WI38 (cell line): ENCODE results near the gene HOXA10.

ENCODE experiments used
- H3K4me3 ChIP-seq: 2 replicates; pipeline ENCODE4 v1.5.1; 2011; ENCODE audit warnings: low read depth, mild to moderate bottlenecking, control low read depth, low read length
- TF ChIP-seq, protein P1 (sequence below): IDR thresholded peaks from 2 replicates; pipeline ENCODE4 v1.5.1; 2012; ENCODE audit warnings: low read depth, mild to moderate bottlenecking, control low read depth, low read length

The HOXA10 gene

DNA sequence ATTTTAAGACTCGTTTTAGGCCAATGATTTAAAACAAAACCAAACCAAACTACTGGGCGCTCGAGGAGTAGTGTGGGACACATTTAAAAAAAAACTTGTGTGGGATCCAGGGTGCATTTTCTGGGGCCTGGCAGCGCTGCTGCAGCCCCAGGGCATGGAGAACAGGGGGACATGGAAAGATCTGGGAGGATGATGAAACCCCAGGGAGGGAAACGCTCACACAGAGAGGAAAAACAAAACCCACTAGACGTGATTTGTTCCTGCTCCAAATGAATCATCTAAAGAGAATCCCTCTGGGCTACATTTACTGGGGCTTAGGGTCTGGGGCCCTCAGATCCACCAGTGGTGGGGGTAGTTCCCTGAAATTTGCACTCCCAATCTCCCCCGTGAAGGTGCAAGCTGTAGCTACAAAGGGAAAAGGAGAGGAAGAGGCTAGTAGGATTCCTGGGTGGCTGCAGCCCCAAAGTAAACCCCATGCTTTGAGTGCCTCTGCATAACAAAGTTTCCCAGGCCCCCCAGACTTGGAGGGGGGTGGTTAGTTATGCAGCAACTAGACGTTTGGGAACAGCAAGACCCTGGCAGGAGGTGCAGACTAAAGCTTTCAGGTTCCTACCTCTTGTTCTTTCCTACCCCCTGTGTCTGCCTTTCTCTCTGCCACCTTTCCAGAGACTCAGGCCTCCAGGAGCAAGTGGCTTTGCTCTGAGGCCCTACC is 40.3 kb upstream of the HOXA10 start:
- no peak overlapping the region for H3K4me3 ChIP-seq
- TF ChIP-seq, protein P1, sequence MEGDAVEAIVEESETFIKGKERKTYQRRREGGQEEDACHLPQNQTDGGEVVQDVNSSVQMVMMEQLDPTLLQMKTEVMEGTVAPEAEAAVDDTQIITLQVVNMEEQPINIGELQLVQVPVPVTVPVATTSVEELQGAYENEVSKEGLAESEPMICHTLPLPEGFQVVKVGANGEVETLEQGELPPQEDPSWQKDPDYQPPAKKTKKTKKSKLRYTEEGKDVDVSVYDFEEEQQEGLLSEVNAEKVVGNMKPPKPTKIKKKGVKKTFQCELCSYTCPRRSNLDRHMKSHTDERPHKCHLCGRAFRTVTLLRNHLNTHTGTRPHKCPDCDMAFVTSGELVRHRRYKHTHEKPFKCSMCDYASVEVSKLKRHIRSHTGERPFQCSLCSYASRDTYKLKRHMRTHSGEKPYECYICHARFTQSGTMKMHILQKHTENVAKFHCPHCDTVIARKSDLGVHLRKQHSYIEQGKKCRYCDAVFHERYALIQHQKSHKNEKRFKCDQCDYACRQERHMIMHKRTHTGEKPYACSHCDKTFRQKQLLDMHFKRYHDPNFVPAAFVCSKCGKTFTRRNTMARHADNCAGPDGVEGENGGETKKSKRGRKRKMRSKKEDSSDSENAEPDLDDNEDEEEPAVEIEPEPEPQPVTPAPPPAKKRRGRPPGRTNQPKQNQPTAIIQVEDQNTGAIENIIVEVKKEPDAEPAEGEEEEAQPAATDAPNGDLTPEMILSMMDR = no peak

DNA sequence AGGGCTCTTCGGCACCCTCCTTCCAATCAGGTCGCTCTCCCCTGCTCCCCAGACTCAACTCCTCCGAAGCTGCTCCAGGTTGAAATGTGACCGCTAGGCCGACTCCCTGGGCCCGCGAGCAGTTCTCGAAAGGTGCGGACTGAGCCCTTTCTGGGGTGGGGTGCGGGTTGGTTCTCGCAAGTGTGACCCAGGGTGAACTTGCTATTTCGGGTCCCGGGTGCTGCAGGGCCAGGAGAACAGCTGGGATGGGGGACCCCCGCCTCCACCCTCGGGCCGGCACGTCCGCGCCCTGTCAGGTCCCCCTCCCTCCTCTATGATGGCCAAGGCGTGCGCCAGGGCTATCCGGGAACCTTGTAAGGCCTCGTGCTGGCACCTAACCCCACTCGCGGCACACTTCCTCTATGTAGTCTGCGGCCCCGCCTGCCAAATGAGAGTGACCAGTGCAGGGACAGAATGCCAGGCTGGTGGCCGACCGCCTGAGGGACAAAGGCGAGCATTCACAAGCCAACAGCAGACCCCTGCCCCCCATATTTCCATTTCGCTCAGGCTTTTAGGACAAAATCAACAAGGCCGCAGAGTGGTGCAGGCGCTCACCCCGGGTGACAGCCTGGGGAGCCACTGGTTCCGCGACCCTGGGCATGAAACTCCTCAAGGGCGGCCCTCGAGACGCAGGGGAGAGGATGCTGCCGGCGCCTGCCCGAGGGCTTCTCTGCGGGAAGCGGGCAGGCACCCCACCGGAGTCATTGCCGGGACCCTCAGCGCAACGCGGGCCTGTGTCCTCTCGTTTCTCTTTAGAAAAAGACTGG is 39.5 kb upstream of the HOXA10 start:
- TF ChIP-seq, protein P1 = no peak

DNA sequence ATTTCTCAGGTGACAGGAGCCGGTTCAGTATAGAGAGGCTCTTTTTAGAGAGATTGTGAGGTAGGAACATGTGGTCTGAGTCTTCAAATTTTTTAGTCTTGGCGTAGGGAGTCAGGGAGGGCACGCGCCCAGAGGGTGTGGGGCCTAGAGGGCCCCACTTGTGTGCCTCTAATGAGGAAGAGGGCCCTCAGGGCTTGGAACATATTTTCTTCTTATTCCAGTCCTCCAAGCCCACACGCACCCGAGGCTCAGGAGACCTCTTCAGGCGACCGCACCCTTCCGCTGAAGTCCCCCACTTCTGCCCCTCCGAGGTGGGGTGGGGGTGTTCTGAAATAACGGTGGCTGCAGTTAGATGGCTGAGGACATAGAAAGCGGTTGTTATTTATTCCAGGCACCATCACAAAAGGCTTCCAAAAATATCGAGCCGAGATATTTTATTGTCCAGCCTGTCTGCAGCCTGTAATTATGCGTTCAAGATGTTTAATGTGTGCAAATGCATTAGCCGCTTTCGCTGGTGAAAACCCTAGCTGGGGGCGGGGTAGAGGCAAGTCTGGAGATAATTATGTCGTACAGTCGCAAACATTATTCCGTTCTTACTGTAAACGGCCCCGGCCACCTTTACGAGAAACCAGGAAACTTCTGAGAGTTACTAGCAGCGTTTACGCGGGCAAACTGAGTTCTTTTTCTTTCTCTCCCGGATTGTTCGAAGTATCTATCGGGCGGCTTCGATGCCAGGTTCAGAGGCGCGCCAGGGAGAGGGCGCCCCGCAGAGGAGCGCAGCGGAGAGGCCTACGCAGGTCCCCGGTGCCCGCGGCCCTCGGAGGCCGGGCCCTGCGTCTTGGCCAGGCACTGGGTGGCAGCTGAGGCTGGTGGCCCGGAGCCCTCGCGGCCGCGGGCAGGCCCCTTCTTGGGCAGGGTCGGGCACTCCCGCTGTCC is 38.6 kb upstream of the HOXA10 start:
- TF ChIP-seq, protein P1 = no peak
- no peak overlapping the region for H3K4me3 ChIP-seq

More for the DNA sequence above, 39.5 kb upstream of the HOXA10 start:
- no peak overlapping the region for H3K4me3 ChIP-seq

DNA sequence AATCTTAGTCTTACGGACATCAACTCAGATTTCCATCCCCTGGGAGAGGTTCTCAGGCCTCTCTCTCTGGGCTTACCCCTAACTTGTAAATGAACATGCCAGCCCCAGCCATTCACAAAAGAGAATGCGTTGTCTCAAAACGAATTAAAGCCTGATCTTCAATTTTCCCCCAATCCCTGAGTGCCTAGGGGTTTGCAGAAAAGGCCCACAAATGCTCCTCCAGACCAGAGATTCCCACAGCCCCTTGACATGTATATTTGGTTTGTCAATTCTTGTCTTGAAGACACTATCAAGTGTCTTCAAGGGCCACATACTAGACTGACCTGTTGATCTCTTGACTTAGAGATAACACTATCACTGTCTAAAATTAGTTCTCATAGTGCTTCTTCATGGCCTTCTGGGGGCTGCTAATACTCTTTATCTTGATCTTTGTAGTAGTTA is 37.7 kb upstream of the HOXA10 start:
- no peak overlapping the region for H3K4me3 ChIP-seq
- TF ChIP-seq, protein P1 = no peak

DNA sequence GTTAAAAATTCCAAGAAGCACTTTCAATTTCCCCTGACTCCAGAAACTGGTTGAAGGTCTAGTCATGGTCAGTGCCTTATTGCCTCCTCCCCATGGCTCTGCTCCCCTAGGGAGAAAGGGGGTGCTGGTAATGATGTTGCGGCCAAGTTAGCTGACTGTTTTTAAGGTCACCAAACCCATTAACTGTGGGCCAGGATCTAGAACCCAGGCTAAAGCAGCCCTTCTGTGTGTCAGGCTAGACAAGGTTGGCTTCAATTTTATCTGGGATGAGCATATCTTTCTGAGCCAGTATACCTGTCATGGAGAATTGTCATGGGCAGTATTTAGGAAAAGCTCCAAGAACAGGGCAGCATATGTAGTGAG is 36.9 kb upstream of the HOXA10 start:
- TF ChIP-seq, protein P1 = no peak
- no peak overlapping the region for H3K4me3 ChIP-seq

- H3K4me3 ChIP-seq = peak overlapping the region; percentile 30
Observed at GRCh38 chr7:27210441-27211083, 36.4 kb upstream of the HOXA10 start.

More at GRCh38 chr7:27210441-27211083, 36.4 kb upstream of the HOXA10 start:
- TF ChIP-seq, protein P1 = peak; percentile 91
